Embryonic facial prominence (tissue), 1 donor: ENCODE results near the gene CCDC200.
"Not testable (repeated sequence)": the region's sequence is repeated elsewhere in the genome, so short reads cannot be mapped to it uniquely, and the experiment has no call there.

Experiments used
- DNase-seq: peaks from one replicate; pipeline ENCODE4 v3.0.0-alpha.2; 2016; ENCODE audit errors: extremely low spot score

Gene CCDC200

DNA sequence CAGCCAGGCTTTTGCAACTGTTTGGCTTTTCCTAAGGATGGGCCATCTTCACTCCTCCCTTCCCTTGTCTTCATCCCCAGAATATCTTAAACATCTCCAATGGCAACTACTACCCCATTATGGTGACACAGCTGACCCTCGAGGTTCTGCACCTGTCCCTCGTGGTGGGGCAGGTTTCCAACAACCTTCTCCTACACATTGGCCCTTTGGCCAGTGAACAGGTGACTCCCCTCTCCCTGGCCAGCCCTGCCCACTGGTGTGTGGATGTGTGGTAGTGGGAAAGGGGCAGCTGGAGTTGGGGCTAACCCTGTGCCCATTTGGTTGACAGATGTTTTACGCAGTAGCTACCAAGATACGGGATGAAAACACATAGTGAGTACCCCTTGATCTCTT is 12.1 kb downstream of the CCDC200 start:
- DNase-seq, result no peak

DNA sequence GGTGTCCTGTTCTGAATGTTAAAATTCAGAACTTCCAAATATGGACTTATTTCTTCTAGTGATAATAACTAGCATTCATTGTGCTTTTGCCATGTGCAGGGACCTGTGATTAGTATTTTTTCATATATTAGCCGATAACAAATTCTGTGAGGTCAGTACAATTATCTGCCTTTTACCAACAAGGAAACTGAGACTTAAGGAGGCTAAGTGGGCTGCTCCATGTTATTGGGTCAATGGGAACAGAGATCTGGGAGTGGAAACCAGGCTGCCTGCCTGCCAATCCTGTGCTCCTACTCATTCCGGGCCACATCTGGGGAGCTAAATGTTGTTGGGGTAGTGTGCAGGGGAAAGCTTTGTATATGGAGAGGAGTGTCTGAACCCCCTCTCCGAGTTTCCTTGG is 13.1 kb downstream of the CCDC200 start:
- no peak for DNase-seq

DNA sequence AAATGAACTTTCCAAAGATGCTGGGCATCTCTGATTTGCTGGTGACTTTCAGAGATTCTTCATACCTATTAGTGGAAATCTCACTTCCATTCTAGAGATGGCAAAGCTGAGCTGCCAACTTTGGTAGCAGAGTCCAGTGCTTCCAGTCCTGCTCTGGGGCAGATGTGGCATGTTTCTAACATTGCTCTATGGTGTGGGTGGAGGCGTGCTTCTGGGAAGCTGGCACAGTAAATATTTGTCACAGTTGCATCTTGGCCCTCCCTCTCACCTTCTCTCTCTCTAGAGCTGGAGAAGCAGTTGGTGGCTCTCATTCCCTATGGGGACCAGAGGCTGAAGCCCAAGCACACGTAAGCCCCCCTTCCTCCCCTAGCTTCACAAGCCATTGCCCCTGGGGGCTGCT is 14.9 kb downstream of the CCDC200 start:
- DNase-seq, result no peak

DNA sequence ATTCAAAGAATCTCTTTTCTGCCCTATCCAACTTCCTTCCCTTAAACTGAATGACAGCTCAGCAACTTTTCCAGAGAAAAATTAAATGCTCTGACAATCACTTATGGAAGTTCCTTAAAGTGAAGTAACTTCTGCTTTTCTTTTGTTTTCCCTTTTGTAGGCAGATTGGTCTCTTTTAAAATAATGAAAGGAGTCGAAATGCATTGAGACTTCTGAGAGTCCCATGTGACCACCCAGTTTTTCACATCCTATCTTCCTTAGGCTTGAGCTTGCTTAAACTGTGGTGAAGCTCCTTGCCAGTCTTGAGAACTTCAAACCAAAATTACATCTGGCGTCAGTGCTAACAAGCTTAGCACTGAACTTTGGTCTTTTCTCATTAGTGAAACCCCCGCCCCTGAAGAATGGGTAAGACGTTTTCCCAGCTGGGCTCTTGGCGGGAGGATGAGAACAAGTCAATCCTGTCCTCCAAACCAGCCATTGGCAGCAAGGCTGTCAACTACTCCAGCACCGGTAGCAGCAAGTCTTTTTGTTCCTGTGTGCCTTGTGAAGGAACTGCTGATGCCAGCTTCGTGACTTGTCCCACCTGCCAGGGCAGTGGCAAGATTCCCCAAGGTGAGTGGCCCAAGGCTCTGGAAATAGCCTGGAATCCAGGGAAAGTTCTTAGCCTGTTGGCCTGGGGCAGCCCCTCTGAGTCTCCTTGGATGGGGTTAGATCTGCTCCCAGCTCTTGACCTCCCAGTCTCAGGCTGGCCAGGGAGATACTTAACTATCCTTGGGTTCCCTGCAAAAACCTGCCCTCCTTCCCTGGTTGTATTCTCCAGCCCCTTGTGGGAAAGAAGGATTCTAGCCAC is 15.6 kb downstream of the CCDC200 start:
- DNase-seq, result no peak

DNA sequence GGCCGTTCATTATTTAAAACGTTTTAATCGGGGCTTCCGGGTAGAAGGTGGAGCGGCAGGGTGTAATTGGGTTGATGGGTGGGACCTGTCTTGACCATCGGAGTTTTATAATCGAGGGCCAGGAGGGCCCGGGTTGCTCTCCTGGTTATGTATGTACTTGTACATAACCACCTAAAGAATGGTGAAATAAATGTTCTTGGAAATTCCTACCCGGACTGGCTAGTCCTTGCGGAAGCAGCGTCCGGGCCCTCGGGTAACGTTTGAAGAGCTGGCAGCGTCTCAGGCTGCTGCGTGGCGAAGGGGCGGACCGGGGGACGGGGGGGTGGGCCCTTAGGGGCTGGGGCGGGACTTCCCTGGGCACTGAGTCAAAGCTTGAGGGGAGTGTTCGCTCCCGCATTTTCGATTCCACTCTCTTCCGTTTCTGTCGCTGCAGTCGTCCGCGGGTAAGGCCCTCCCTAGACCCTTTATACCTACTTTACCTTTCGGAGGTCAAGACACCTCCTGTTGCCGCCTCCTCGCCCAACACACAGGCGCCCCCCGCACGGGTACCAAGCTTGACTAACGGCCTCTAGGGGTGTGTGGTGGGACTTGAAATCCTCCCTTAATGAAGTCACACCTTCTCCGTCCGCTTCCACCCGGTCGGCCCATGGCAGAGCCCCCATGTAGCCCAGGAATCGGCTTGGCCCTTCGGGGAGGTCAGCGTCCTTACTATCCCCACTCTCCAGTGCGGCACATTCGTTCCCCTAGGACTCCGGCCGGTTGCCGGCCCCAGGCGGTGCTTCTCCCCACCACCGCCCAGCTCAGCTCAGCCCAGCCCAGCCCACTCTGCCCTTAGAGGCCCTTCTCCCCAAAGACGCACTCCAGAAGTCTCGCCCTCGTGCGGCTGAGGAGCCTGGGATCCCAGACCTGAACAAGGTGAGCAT is 16.7 kb downstream of the CCDC200 start, which contains the start of gene TMEM106A:
TSS of gene TMEM106A (plus strand) at position 396 of the 923 bp plus-strand sequence. CDS start 1,167 bp downstream, outside the sequence.
- DNase-seq, result peak; percentile 50

DNA sequence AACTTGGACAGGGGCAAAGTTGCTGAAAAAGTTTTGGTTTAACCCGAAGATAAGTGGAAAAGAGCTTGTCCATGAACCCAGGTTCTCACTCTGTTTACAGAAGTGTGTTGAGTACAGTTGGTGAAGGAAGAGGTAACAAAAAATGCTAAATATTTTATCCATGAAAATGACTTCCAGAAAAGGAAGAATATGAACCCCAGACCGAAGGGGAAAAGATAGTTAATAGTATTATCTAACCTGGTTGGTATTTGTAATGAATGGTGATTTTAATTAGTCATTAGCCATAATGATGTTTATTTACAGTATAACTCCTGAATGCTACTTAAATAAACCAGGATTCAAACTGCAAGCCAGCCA is 17.3 kb downstream of the CCDC200 start:
- DNase-seq, result no peak

DNA sequence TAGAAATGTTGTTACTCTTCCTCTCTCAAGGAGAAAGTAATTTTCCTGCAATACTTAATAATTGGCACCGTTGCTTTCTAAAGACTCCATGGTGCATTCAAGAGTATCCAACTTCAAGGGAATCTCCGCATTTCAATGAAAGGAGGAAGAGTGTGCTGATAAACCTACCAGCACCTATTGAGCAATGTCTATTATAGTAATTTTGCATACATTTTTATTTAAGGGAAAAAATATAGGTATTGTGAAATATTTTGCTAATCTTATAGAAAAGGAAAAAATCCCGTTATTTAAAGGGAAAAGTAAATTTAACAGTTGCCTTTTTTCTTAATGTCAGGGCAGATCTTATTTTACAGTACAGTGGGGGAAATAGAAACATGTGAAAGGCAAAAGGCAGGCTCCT is 17.8 kb downstream of the CCDC200 start:
- no peak for DNase-seq

DNA sequence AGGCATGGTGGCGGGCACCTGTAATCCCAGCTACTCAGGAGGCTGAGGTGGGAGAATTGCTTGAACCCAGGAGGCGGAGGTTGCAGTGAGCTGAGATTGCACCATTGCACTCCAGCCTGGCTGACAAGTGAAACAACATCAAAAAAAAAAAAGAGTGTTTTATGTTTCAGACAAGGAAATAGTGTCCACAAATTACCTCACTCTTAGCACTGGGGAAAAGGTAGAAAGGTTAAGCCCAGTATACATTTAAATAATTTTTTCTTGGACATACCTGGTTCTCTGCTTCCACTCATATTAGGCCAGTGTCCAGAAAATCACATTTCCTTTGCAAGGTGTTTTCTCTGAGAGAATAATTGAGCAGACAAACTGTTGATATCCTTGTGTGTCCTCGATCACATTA is 25.4 kb downstream of the CCDC200 start:
- not testable (repeated sequence) for DNase-seq

DNA sequence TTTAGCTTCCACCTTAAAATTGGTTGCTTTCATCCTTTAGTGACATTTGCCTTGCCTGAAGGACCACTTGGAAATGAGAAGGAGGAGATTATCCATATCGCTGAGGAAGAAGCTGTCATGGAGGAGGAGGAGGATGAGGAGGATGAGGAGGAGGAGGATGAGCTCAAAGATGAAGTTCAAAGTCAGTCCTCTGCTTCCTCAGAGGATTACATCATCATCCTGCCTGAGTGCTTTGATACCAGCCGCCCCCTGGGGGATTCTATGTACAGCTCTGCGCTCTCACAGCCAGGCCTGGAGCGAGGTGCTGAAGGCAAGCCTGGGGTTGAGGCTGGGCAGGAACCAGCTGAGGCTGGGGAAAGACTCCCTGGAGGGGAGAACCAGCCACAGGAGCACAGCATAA is 28.3 kb downstream of the CCDC200 start:
- DNase-seq, result no peak

DNA sequence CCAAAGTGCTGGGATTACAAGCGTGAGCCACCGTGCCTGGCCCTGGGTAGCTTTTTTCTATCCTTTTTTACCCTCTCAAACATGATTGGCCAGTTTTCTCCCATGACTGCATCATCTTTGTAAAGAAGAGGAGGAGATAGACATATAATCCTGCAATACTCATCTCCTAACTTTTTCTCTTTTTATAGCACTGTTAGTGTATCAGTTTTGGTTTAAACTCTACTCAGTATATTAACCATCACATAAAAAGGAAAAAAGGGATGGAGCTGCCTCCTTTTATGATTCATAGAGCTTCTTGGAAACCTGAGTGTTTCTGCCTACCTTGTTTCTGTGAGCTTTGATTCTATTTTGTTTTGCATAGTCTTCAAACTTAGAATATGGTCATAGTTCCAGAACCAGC is 28.8 kb downstream of the CCDC200 start:
- DNase-seq, result no peak

DNA sequence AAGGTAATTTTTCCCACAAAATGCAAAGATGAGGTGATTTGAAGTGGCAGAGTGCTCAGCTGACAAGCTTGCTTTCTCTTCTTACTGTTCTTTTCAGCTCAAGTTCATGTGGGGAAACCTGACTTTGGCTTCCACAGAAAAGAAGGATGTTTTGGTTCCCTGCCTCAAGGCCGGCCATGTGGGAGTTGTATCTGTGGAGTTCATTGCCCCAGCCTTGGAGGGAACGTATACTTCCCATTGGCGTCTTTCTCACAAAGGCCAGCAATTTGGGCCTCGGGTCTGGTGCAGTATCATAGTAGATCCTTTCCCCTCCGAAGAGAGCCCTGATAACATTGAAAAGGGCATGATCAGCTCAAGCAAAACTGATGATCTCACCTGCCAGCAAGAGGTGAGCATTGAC is 35.2 kb downstream of the CCDC200 start:
- no peak for DNase-seq

DNA sequence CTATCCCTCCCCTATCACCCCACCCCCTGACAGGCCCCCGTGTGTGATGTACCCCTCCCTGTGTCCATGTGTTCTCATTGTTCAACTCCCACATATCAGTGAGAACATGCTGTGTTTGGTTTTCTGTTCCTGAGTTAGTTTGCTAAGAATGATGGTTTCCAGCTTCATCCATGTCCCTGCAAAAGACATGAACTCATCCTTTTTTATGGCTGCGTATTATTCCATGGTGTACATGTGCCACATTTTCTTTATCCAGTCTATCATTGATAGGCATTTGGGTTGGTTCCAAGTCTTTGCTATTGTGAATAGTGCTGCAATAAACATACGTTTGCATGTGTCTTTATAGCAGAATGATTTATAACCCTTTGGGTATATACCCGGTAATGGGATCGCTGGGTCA is 41.8 kb downstream of the CCDC200 start:
- not testable (repeated sequence) for DNase-seq

DNA sequence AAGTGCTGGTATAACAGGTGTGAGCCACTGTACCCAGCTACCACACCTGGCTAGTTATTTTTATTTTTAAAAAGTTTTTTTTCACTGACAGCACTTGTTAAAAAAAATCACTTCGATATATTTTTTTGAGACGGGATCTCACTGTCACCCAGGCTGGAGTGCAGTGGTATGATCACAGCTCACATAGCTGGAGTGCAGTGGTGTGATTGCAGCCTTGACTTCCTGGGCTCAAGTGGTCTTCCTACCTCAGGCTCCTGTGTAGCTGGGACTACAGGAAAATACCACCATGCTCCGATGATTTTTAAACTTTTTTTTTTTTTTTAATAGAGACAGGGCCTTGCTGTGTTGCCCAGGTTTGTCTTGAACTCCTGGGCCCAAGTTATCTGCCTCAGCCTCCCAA is 44.5 kb downstream of the CCDC200 start:
- DNase-seq, result no peak

DNA sequence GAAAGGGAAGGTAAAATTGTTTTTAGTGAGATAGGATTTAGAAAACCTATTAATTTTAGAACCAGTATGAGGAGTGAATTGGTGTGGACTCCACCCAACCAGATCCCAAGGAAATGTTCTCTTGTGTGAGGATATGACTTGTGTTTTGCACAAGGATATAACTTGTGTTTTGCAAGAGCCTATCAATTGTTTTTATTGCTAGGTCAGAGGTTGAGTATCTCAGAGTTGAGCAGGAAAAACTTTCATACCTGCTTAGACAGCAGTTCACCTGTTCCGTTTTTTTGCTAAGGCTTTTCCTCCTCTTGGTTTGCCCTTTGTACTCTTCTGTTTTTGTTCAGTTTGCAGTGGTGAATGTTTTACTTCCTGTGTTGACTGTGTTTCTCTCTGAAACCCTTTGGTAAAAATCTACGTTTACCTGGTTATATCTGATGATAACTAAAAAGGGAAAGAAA is 52.3 kb downstream of the CCDC200 start:
- DNase-seq, result no peak

DNA sequence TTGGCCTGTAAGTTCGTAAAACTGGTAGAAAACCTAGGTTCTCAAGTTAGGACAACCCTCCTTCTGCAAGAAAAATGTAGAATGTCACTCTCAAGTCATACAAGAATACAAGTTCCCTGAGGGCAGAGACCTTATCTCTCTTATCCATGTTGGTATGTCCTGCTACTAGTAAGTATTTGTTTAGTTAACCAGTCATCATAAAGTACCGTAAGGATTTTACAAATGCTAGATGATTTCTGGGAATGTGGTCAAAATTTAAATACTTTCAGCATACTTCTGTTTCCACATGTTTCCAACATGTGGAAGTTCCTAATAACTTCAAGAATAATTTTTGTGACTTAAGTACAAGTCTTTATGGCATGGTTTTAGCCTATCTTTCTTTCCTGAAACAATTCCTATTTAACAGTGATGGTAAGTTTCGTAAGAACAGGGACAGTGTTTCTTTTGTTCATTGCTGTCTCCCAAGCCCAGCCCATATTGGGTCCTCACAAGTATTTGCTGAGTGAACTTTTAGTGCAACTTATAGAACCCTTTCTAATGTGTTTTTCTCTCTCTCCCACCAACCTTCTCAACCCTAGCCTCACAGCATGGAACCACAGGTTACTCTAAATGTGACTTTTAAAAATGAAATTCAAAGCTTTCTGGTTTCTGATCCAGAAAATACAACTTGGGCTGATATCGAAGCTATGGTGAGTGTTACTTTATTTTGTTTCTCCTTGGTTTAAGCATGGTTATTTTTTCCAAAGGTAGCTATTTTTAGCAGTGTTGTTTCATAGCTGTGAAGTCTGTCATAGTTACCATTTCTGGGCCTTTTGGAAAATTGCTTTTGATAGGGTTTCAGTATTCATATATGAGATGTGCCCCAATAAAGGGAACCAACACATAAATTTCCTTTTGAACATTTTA is 53.0 kb downstream of the CCDC200 start:
- no peak for DNase-seq

DNA sequence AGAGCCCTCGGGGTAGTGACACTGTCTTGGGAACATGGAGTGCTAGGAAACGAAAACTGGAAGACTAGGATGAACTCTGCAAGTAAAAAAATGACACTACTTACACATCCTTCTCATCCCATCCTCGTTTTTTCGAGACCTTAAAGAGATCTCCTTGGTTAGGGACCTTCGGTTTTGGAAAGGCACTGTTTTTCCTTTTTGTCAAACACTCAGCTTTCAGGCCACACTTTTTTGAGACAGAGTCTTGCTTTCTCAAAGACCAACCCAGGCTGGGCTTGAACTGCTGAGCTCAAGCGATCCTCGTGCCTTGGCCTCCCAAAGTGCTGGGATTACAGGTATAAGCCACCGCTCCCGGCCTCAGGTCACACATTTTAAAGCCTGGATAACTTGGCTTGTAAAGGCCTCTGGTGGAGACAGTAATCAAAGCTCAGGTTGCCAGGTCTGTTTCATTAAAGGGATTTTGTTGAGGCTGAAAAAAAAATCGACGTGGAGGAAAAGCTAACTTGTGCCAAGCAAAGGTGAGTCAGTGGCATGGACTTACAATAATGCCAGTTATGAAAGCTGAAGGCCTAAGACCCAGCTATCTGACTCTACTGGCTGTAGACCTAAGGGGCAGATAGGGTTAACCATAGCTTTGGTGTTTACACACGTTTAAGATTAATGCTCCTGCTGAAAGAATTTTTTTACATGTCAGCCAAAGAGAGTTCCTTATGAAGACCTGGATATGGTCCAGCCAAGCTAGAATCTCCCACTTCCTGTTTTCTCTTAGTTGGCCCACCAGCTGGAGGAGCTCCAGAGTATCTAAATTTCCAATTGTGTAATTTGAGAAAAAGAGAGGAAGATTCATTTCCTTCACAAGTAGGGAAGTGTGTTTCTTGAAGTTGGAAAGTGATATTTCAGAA is 56.6 kb downstream of the CCDC200 start:
- DNase-seq, result peak; percentile 31
